Stimulated activated CD4-positive, alpha-beta T cell treated with anti-CD3 and anti-CD28 coated beads, Interleukin-15, amount 100 ng/mL, for 1 hour (primary cell): ENCODE data around the gene HEXD.

Experiments
- DNase-seq, 2 donors: peaks; one replicate each; pipeline ENCODE4 v3.0.0-alpha.2; 2020; ENCODE audit warnings: low read depth in 1 of 2, low spot score in 1 of 2

Gene HEXD

GRCh38 chr17:82414548-82415281 is 3.4 kb upstream of the HEXD start:
- peak; percentile 41 to 62 for DNase-seq

- DNase-seq: no peak
Measured at GRCh38 chr17:82415336-82415735, 2.8 kb upstream of the HEXD start.

GRCh38 chr17:82415786-82416185 is 2.4 kb upstream of the HEXD start:
- DNase-seq: no peak

GRCh38 chr17:82416264-82416663 is 1.9 kb upstream of the HEXD start:
- DNase-seq: no peak

- no peak for DNase-seq
Measured at GRCh38 chr17:82416771-82417170, 1.4 kb upstream of the HEXD start.

GRCh38 chr17:82419540-82419939 is 1.4 kb downstream of the HEXD start:
- no peak for DNase-seq

GRCh38 chr17:82424001-82424862 is 6.1 kb downstream of the HEXD start:
- DNase-seq: peak in 1 of 2 donors; percentile 34

GRCh38 chr17:82424863-82425159 is 6.7 kb downstream of the HEXD start:
- DNase-seq: no peak

GRCh38 chr17:82428546-82428945 is 10.4 kb downstream of the HEXD start:
- DNase-seq: no peak

- DNase-seq: no peak
Measured at GRCh38 chr17:82429824-82430223, 11.7 kb downstream of the HEXD start.

GRCh38 chr17:82432017-82432416 is 13.9 kb downstream of the HEXD start:
- DNase-seq: no peak

GRCh38 chr17:82433560-82434215 is 15.5 kb downstream of the HEXD start:
- DNase-seq: no peak

GRCh38 chr17:82434216-82434565 is 16.0 kb downstream of the HEXD start:
- no peak for DNase-seq

- DNase-seq: no peak
Measured at GRCh38 chr17:82435103-82435502, 17.0 kb downstream of the HEXD start.

GRCh38 chr17:82435601-82436583 is 17.7 kb downstream of the HEXD start:
- DNase-seq: no peak

- DNase-seq: no peak
Measured at GRCh38 chr17:82436601-82437324, 18.6 kb downstream of the HEXD start.

- DNase-seq: no peak
Measured at GRCh38 chr17:82437325-82437668, 19.1 kb downstream of the HEXD start.

GRCh38 chr17:82438401-82439193 is 20.4 kb downstream of the HEXD start:
- no peak for DNase-seq

GRCh38 chr17:82439194-82439828 is 21.2 kb downstream of the HEXD start:
- no peak for DNase-seq
